Activated B cell treated with CpG ODN at 0.5 μM for 24 hours (primary cell): ENCODE measurements around the gene GGT5. TPM values are rescaled to one million over a fixed set of nuclear protein-coding genes. Genes with fewer than 3 reads are reported as not detected.
"Not testable (repeated sequence)": the region's sequence is repeated elsewhere in the genome, so short reads cannot be mapped to it uniquely, and the experiment has no call there.

Experiments
- ATAC-seq: fragments of 200-7000 bp; cut with Tn5 transposase; one replicate; pipeline ENCODE4 v1.10.0; 2021; ENCODE audit warnings: low read depth, mild to moderate bottlenecking, moderate library complexity
- CTCF ChIA-PET: fragments of 350-600 bp; sonication (Branson Sonifier 250); formaldehyde crosslinking; loops from one replicate; lab custom pipeline; 2021; ENCODE audit warnings: antibody characterized with exemption; lab: Charles Lee
- POLR2A ChIA-PET: fragments of 350-600 bp; sonication (Branson Sonifier 250); formaldehyde crosslinking; loops from one replicate; lab custom pipeline; 2021; ENCODE audit warnings: antibody characterized with exemption; lab: Charles Lee
- DNase-seq: peaks from one replicate; pipeline ENCODE4 v3.0.0; 2022
- H3K27ac Mint-ChIP-seq: one replicate; pipeline ENCODE4 v1.8.0; 2020; ENCODE audit warnings: mixed read lengths
- H3K27me3 Mint-ChIP-seq: one replicate; pipeline ENCODE4 v1.8.0; 2021; ENCODE audit warnings: mixed read lengths
- H3K36me3 Mint-ChIP-seq: one replicate; pipeline ENCODE4 v1.8.0; 2021; ENCODE audit warnings: low read depth, mixed read lengths
- H3K4me1 Mint-ChIP-seq: one replicate; pipeline ENCODE4 v1.8.0; 2021; ENCODE audit warnings: mixed read lengths
- H3K4me3 Mint-ChIP-seq: one replicate; pipeline ENCODE4 v1.8.0; 2020; ENCODE audit warnings: mild to moderate bottlenecking, mixed read lengths
- H3K9me3 Mint-ChIP-seq: one replicate; pipeline ENCODE4 v1.8.0; 2020; ENCODE audit warnings: mixed read lengths
- CTCF ChIP-seq: fragments of 200-600 bp; IDR thresholded peaks from one replicate; pipeline ENCODE4 v1.8.0; 2022; ENCODE audit warnings: antibody characterized with exemption, mild to moderate bottlenecking
- intact Hi-C: fragments of 100-400 bp; cut with micrococcal nuclease; formaldehyde crosslinking; loops from one replicate; pipeline ENCODE4 v1.15.1; 2024
- total RNA-seq: library from RNA; stranded (reverse); gene quantifications from 2 replicates; pipeline ENCODE4 v1.2.3, GENCODE V29; 2022

Gene GGT5
- total RNA-seq, 1 donor from 2014 or later, result not detected

- Mint-ChIP-seq H3K27me3 (no peaks in the 10 kb centered on the region), H3K9me3 (no peaks in the 10 kb centered on the region), H3K36me3 (peaks cover 17% of the 10 kb centered on the region), H3K27ac (no peak overlapping the region), H3K4me3 (no peak overlapping the region), H3K4me1 (peaks cover 46% of the 10 kb centered on the region)
- ChIA-PET POLR2A (interaction anchor here (0.6 to 0.7 kb wide), 2 partner anchors 106 to 124 kb away, joined by 3 read pairs; no protein-coding TSS in a partner anchor), CTCF (no interaction called here)
- ATAC-seq (no peak), DNase-seq (no peak)
- no peak for TF ChIP-seq CTCF
- intact Hi-C loops, result no loop called here
Measured at GRCh38 chr22:24289114-24289513, 44.2 kb upstream of the GGT5 start.

DNA sequence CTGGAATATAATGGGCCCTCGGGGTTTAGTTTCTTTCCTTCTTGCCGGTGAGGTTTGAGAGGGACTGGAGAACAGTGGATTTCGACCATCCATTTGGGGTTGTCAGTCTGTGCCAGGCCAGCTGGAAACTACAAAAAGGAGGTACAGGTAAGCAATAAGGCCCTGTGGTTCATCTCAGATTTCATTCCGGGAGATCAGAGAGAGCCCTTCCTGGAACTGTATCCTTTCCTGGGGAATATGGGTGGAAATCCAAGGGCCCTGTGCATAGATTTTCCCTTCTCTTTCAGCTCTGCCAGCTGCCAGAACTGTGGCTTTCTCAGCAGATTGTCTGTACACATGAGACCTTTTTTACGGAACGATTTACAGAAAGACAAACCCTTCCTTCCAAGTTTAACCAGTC lies 42.9 kb upstream of the GGT5 start:
- H3K27ac Mint-ChIP-seq, DNase-seq, H3K27me3 Mint-ChIP-seq, intact Hi-C loops, ATAC-seq, CTCF ChIA-PET, H3K4me3 Mint-ChIP-seq, H3K9me3 Mint-ChIP-seq: not testable (repeated sequence)
- POLR2A ChIA-PET, result interaction anchor here (0.6 kb wide), 1 partner anchor 59 kb away, joined by 8 read pairs; no protein-coding TSS in a partner anchor
- Mint-ChIP-seq H3K4me1 (peaks cover 51% of the 10 kb centered on the region), H3K36me3 (peaks cover 18% of the 10 kb centered on the region)

GRCh38 chr22:24287212-24287611 lies 42.3 kb upstream of the GGT5 start:
- H3K4me3 Mint-ChIP-seq, POLR2A ChIA-PET, H3K27ac Mint-ChIP-seq, DNase-seq, intact Hi-C loops, CTCF ChIA-PET, ATAC-seq, H3K27me3 Mint-ChIP-seq, H3K9me3 Mint-ChIP-seq: not testable (repeated sequence)
- Mint-ChIP-seq H3K4me1 (peaks cover 52% of the 10 kb centered on the region), H3K36me3 (peaks cover 21% of the 10 kb centered on the region)

- DNase-seq (no peak), ATAC-seq (no peak)
- ChIA-PET POLR2A (no interaction called here), CTCF (no interaction called here)
- Mint-ChIP-seq H3K27ac (no peak overlapping the region), H3K4me3 (no peak overlapping the region), H3K36me3 (peaks cover 21% of the 10 kb centered on the region), H3K27me3 (no peaks in the 10 kb centered on the region), H3K4me1 (peaks cover 45% of the 10 kb centered on the region), H3K9me3 (no peaks in the 10 kb centered on the region)
- TF ChIP-seq CTCF, result no peak
- intact Hi-C loops, result no loop called here
Measured at GRCh38 chr22:24285245-24285644, 40.4 kb upstream of the GGT5 start.

DNA sequence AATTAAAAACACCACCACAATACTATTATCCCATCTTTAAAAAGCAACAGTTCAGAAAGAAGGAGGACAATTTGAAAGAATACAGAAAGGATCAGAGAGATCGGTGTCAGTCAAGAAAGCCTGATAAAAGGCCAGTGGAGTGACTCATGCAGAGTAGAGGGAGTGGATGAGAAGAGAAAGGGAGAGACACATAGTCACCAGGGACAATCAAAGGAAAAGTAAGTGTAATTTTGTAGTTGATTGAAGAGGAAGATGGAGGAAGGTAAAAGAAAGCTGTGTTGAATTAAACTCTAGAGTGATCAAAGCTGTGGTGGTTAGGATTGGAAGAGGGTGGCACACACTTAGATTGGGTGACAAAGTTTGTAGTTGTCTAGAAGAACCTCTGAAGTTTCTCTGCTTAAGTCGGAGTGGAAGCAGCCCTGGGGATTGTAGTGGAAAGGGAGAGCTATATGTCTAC lies 39.9 kb upstream of the GGT5 start:
- Mint-ChIP-seq H3K36me3 (peaks cover 21% of the 10 kb centered on the region), H3K27me3 (no peaks in the 10 kb centered on the region), H3K9me3 (no peaks in the 10 kb centered on the region), H3K4me1 (peaks cover 40% of the 10 kb centered on the region), H3K4me3 (no peak overlapping the region), H3K27ac (no peak overlapping the region)
- intact Hi-C loops, result no loop called here
- ChIA-PET POLR2A (no interaction called here), CTCF (no interaction called here)
- ATAC-seq, result no peak
- DNase-seq, result no peak
- TF ChIP-seq CTCF, result no peak

- H3K36me3 Mint-ChIP-seq, result peaks cover 26% of the 10 kb centered on the region
- no peak for ATAC-seq
- H3K9me3 Mint-ChIP-seq, result no peaks in the 10 kb centered on the region
- no peak overlapping the region for H3K4me3 Mint-ChIP-seq
- peaks cover 34% of the 10 kb centered on the region for H3K4me1 Mint-ChIP-seq
- POLR2A ChIA-PET, result no interaction called here
- no peak overlapping the region for H3K27ac Mint-ChIP-seq
- intact Hi-C loops, result no loop called here
- DNase-seq, result no peak
- H3K27me3 Mint-ChIP-seq, result no peaks in the 10 kb centered on the region
- CTCF ChIA-PET, result no interaction called here
- no peak for TF ChIP-seq CTCF
Measured at GRCh38 chr22:24282401-24282800, 37.5 kb upstream of the GGT5 start.

DNA sequence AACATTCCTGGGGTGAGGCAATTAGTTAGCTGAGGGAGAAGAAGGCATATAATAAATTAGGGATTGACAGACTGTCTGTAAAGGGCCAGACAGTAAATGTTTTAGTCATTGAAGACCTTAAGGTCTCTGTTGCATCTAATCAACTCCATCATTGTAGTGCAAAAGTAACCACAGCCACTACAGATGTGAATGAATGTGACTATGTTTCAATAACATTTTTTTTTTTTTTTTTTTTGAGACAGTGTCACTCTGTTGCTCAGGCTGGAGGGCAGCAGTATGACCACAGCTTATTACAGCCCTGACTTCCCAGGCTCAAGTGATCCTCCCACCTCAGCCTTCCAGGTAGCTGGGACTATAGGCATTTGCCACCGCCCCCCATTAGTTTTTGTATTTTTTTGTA lies 35.5 kb upstream of the GGT5 start:
- H3K27ac Mint-ChIP-seq, H3K4me3 Mint-ChIP-seq, DNase-seq, intact Hi-C loops, H3K27me3 Mint-ChIP-seq, H3K9me3 Mint-ChIP-seq, POLR2A ChIA-PET, CTCF ChIA-PET, ATAC-seq: not testable (repeated sequence)
- H3K36me3 Mint-ChIP-seq, result peaks cover 29% of the 10 kb centered on the region
- peaks cover 39% of the 10 kb centered on the region for H3K4me1 Mint-ChIP-seq

DNA sequence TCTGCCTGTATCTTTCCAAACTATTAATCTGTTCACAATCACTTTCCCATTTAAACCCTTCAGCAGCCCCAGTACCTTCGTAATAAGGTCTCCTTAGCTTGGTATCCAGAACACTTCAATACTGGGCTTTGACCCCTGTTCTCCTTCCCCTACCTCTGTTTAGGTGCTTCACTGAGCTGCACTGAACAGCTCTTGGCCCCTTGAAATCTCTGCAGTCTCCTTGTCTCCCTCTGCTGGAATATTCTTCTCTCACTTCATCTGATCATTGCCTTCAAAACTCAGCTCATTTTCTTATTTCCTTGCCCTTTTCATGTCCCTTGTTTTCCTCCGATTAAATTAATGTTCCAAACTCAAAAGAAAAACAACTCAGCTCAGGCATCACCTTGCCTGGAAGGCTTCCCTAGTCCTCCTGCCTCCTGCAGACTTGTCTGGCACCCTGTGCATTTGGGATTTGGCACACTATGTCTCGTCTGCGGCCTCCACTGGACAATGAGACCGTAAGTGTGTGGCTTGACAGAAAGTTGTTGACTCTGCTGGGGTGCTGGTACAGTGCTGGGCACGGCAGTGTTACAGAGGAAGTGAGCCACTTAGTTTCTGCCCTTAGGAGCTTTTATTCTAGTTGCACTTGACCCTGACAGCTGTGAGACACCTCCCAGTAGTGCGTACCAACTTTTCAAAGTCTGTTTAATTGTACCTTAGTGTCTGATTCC lies 30.0 kb upstream of the GGT5 start:
- H3K27me3 Mint-ChIP-seq, POLR2A ChIA-PET, H3K9me3 Mint-ChIP-seq, DNase-seq, CTCF ChIA-PET, ATAC-seq: not testable (repeated sequence)
- Mint-ChIP-seq H3K27ac (peak overlapping the region; percentile 81), H3K36me3 (peaks cover 17% of the 10 kb centered on the region), H3K4me3 (peak overlapping the region; percentile 46), H3K4me1 (peaks cover 50% of the 10 kb centered on the region)
- intact Hi-C loops, result loop anchor here (5.0 to 10.0 kb wide), 4 partner anchors 120 to 360 kb away; no protein-coding TSS in a partner anchor
